Measurements from ENCODE around the gene KIAA1671. TPM values are rescaled to one million over a fixed set of nuclear protein-coding genes. Genes with fewer than 3 reads are reported as not detected.

The KIAA1671 gene
- total RNA-seq, 4 donors from 2014 or later = 14.2 to 34.2 (median 22.6) TPM

- Histone ChIP-seq H3K27me3 (no peaks in the 10 kb centered on the region), H3K4me1 (peaks cover 16 to 28% (median 23%) of the 10 kb centered on the region in 4 donors), H3K9me3 (no peaks in the 10 kb centered on the region), H3K4me3 (no peak overlapping the region), H3K27ac (replicated peaks in 1 of 4) (peak overlapping the region in 3 of 4 donors; percentile 7 to 58 (median 53)), H3K36me3 (peaks cover 0 to 11% (median 6%) of the 10 kb centered on the region in 4 donors)
- WGBS = 75% methylated on average over 11 of the region's 11 CpGs
- intact Hi-C loops (cut with DNase I) = no loop called here
- TF ChIP-seq EP300 (IDR thresholded peaks at IDR 0.05) (no peak), POLR2A (IDR thresholded peaks at IDR 0.05; ENCODE audit: low read depth) (no peak), POLR2AphosphoS5 (IDR thresholded peaks at IDR 0.05) (no peak), CTCF (IDR thresholded peaks at IDR 0.05) (no peak)
- DNase-seq (ENCODE audit: extremely low spot score) = no peak
Measured at GRCh38 chr22:25027043-25027906, 74.8 kb downstream of the KIAA1671 start.

GRCh38 chr22:25027959-25028840 is 75.7 kb downstream of the KIAA1671 start:
- H3K4me1 ChIP-seq = peaks cover 16 to 26% (median 23%) of the 10 kb centered on the region in 4 donors

GRCh38 chr22:25028841-25029141 is 76.3 kb downstream of the KIAA1671 start:
- H3K27me3 ChIP-seq = no peaks in the 10 kb centered on the region
- no peak overlapping the region for H3K4me3 ChIP-seq

More at GRCh38 chr22:25027959-25028840, 75.7 kb downstream of the KIAA1671 start:
- WGBS = 85% methylated on average over 37 of the region's 45 CpGs
- DNase-seq (ENCODE audit: extremely low spot score) = no peak
- intact Hi-C loops (cut with DNase I) = no loop called here
- Histone ChIP-seq H3K27me3 (no peaks in the 10 kb centered on the region), H3K36me3 (peaks cover 0 to 14% (median 7%) of the 10 kb centered on the region in 4 donors), H3K4me3 (no peak overlapping the region), H3K27ac (replicated peaks in 1 of 4) (peak overlapping the region; percentile 7 to 41 (median 12)), H3K9me3 (no peaks in the 10 kb centered on the region)
- TF ChIP-seq CTCF (IDR thresholded peaks at IDR 0.05) = peak; percentile 21 to 47 (median 25)
- TF ChIP-seq POLR2A (IDR thresholded peaks at IDR 0.05; ENCODE audit: low read depth) = no peak

GRCh38 chr22:25029181-25029580 is 76.7 kb downstream of the KIAA1671 start:
- WGBS = 87% methylated on average over 3 of the region's 18 CpGs
- Histone ChIP-seq H3K27me3 (no peaks in the 10 kb centered on the region), H3K4me1 (peaks cover 16 to 26% (median 21%) of the 10 kb centered on the region in 4 donors), H3K36me3 (peaks cover 0 to 20% (median 9%) of the 10 kb centered on the region in 4 donors), H3K27ac (replicated peaks in 1 of 4) (no peak overlapping the region), H3K9me3 (no peaks in the 10 kb centered on the region), H3K4me3 (no peak overlapping the region)
- no peak for DNase-seq (ENCODE audit: extremely low spot score)
- TF ChIP-seq POLR2AphosphoS5 (IDR thresholded peaks at IDR 0.05) = no peak
- no peak for TF ChIP-seq EP300 (IDR thresholded peaks at IDR 0.05)
- TF ChIP-seq POLR2A (IDR thresholded peaks at IDR 0.05; ENCODE audit: low read depth) = no peak
- no peak for TF ChIP-seq CTCF (IDR thresholded peaks at IDR 0.05)
- intact Hi-C loops (cut with DNase I) = no loop called here

More at GRCh38 chr22:25028841-25029141, 76.3 kb downstream of the KIAA1671 start:
- peaks cover 16 to 26% (median 23%) of the 10 kb centered on the region in 4 donors for H3K4me1 ChIP-seq
- intact Hi-C loops (cut with DNase I) = no loop called here
- WGBS = 82% methylated on average over 7 of the region's 9 CpGs
- DNase-seq (ENCODE audit: extremely low spot score) = no peak
- no peaks in the 10 kb centered on the region for H3K9me3 ChIP-seq
- H3K36me3 ChIP-seq = peaks cover 0 to 17% (median 7%) of the 10 kb centered on the region in 4 donors
- TF ChIP-seq POLR2AphosphoS5 (IDR thresholded peaks at IDR 0.05) (no peak), POLR2A (IDR thresholded peaks at IDR 0.05; ENCODE audit: low read depth) (no peak), EP300 (IDR thresholded peaks at IDR 0.05) (no peak), CTCF (IDR thresholded peaks at IDR 0.05) (no peak)
- H3K27ac ChIP-seq (replicated peaks in 1 of 4) = peak overlapping the region in 2 of 4 donors; percentile 7 to 16

Data from esophagus muscularis mucosa (tissue), 4 donors.